Measurements from ENCODE around the gene DNM3.
"Not testable (repeated sequence)": the region's sequence is repeated elsewhere in the genome, so short reads cannot be mapped to it uniquely, and the experiment has no call there.

Gene DNM3

DNA sequence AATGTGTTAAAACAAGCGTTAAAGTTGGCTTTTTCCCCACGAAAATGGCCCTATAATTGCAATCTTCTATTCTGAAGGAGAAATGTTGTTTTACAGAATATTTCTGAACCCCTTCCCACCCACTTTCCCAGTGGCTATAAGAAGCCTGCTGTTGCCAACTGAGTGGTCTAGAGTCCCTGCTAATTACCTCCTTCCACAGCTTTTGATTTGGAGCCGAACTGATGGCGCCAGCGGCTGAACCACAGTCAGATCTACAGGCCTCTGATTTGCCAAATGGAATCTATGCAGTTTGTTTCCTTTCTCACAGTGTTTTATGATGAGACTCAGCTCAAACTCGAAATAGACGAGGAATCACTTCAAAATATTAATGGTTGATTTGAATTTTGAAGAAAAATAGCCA is 503.1 kb downstream of the DNM3 start:
- no peak for DNase-seq

DNA sequence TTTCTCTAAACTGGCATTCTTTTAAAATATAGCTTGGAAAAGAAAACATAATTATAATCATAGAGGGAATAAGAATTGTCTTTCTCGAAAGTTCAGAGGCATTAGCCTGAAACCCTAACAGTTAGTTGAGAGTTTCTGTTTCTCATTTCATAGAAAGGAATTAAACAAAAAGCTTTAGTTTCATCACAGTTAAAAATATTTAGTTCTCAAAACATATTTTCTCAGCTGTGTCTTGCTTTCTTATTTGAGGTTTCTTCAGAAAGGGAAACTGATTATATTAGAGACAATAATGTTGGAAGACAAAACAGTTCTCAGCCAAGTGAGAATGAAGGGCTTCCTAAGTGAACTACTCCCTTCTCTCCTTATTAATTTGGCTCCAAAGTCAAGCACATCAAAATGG is 503.8 kb downstream of the DNM3 start:
- no peak for DNase-seq

DNA sequence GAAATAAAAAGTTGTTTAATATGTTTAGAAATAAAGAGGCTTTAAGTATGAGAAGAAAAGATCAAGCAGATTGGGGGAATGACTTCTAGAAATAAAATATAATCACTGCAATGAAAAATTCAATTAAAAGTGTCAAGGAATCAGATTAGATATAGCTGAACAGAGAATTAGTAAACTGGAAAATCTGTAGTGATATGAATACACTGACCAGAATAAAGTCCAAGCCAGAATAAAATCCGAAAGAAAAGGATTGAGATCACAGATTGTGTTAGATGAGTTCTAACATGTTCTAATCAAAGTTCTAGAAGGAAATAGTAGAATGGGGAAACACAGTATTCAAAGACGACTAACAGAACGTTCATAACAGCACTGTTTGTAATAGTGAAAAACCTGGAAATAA is 506.1 kb downstream of the DNM3 start:
- no peak for DNase-seq

DNA sequence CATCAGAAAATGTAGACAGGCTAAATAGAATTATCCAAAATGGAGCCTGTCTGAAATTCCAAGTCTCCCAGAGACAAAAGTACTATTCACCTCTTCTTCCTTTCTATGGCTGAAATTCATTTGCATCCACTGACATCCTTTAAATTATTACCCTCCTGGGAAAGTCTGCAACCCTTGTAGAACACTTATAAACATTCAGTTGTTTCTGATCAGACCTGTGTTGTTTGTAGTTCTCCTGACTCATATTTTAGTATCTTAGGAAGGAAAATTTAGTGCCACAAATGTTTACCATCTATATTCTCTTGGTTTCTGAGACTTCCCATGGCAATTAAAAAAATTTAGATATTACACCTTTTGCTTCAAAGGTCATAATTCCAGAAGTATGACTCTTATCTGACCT is 509.6 kb downstream of the DNM3 start:
- no peak for DNase-seq

DNA sequence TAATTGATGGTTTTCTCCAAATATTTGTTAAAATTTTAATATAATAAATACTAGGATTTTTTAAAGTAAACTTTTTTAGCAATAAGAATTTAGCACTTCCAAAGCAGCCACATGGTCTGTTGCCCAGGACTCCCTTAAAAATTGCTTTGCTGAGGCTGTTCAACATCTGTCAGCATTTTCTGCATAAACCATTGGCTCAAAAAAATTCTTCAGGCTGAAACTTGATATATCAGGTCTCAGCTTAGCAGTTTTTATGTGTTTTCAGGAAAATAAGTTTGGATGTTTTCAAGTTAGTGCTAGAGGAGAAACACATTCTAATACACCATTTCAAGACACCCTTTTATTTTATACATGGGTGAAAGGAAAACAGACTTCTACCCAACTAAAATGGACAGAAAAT is 510.0 kb downstream of the DNM3 start:
- DNase-seq: no peak

DNA sequence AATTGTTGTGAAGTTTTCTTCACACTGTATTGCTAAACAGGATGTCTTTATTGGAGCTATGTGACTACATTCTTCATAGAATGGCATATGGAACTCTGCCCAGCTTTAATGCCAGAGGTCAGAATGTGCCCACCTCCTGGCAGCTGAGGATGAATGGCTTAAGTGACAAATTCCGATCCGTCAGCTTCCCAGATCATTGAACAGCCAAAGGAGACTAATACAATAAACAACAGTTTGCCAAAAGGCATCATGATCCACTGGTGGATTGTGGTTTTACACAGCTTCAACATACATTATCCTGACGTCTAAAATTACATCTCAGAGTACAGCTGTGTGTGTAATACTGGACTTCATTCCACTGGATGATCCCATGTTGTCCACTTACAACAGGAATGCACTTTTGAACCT is 510.5 kb downstream of the DNM3 start:
- no peak for DNase-seq

DNA sequence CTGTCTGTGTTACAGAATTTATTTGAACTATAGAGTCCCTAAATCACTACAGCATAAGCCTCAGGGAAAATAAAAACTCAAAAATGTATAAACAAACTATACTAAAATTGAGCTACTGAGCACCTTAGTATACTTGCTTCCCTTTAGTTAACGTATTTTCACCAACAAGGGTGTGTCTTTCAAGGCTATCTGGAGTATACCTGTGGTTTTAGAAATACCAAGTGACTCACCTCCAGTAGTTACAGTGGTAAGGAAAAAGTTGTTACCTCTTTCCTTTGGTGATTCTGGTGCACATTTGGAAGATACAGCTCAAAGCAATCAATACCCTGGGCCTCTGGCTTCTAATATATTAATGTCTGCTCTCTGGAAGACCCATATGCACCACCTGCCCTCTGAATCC is 511.1 kb downstream of the DNM3 start:
- DNase-seq: no peak

DNA sequence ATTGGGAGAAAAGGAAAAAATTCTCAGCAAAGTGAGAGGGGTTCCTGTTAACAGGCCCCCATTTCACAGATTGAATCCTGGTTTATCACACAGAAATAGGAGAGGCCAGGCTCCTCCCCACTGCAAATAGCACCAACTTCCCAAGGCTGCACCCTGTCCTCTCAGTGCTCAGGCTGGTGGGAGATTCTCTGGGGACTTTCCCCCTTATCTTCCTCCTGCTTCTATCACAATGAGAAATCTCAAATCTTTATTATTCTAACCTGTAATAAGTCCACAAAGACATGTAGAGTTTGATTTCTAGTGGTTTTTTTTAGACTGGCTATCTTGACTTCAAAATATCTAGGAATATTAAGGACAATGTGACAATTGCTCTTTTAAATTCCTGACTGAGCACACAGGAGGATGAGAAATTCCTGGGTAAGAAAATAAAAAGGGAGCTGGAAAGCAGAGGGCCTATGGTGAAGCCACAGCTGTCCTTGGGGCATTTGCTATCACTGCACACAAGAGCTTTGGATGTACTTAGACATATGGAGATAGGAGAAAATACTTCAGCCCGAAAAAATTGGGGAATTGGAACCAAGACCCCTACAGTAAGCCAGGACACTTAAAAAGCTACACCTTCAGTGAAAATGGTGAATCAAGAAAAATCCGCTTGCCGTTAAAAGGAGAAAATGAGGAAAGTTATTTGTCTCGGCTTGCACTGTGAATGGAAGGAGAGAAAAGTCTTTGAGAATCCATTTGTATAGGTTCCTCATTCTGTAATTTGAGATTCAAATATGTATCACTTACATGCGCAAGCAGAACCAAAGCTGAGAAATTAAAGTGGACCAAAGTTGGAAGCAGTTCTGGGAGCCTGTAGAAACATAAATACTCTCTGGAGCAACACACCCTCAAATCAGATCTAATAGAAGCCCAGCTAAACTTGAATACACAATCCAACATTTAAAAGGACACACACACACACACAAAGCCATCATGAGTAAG is 513.3 kb downstream of the DNM3 start:
- DNase-seq: no peak

DNA sequence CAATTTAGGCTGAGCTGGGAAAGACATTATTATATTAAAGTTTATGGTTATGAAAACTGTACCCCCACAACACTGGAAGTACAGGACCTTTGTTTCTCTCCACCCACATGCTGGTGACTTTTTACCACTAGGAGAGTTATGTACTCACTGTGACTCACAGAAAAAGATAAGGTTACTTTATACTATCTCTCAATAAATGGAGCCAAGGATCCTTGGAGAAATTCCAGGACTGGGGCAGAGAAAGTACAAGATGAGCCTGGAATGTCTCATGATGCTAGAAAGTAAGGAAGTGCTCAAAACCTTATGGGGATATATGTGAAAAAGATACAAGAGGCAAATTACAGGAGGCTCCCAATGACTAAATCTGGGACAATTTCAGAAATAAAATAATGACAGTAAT is 515.3 kb downstream of the DNM3 start:
- no peak for DNase-seq

DNA sequence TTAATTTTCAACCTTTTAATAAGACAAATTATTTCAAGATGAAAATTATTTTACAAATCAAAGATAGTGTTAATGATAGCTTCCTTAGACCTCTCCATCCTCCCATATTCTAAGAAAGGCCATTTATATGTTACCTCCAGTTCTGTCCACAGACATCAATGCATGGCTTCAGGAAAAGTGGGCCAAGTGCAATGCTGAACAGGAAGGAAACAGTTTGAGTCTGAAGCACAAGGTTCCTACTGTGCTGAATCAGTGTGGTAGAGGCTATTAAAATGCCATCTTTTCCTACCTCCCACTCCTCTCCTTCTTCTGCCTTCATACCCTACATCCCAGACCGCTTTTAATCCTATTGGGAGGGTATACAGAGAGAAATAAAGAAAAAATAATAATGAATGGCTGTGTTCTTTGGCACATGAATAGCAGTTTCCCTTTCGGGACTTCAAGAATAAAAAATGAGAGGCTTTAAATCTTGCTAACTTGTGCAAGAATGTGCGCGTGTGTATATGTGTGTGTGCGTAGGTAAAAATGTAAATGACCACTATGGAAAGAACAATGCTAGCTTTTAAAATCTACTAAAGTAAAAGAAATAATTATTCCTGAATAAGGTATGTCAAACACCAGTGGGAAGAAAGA is 516.6 kb downstream of the DNM3 start:
- DNase-seq: no peak

DNA sequence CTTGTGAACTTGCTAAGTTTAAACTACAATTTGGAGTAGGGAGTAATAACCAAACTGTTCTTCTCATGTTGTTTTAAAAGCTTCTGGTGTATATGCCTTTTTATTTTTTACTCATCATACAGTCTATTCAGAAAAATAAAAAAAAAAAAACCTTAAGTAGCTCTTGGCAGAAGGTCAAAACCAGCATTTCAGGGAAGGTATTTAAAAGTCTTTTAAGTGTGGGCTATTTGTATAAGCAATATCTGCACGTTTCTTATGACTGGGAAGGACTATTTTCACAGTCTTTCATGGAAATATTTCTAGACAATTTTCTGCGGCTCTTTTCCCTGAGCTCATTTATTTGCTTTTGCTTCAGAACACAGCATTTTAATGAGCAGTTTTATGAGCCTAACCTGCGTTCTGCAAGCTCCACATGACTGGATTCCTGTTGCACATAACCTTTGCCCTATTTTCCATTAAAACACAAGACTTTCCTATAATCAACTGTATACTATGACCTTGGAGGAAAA is 518.2 kb downstream of the DNM3 start:
- DNase-seq: no peak

DNA sequence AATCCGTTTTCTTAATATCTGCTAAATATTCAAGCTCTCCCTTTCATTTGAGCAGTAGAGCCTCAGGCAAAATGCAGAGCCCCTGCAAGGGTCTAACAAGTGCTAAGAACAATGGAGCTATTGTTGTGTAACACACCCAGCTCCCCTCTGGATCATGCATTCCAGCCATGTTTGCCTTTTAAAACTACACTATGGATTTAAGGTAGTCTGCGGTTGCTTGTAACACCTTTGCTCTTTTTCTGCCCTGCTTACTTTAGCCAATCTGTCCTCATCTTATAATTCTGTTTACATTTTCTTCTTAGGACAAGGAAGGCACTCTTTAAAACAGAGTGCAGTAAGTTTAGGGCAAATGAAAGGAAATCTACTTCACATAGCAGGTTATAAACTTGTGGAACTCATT is 519.2 kb downstream of the DNM3 start:
- DNase-seq: no peak

DNA sequence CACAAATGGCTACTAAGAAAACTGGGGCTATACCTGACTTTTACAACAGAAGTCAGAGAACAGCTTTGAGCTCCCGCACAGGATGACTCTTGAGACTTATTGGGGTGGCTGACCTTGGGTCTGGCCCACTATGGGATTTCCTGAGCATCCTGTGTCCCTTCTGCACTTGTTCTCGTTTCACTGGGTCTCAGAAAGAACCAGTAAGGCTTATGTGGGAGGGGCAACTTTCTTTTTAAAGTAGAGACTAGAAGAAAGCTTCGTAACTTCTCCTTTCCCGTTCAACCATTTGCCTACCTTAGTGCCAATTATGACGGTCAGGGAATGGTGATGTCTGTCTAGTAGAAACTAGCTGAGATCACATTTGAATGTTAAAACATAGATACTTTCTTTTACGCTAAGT is 519.7 kb downstream of the DNM3 start:
- no peak for DNase-seq

DNA sequence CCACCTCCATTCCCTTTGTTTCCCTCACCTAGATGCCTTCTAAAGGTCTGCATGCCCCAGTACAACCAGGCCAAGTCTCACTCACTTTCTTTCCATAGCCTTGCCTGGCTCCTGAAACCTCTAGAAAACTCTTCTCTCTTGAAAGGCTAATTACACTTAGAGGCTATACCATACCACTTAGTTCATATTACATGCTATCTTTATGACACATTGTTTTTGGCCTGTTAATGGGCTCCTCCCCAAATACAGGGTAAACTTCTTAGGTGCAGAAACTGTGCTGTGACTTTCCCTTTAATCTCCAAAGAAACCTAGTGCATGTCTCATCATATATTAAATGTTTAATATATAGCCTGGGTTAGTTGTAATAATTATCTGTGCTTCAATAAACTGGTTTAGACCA is 522.6 kb downstream of the DNM3 start:
- DNase-seq: no peak

DNA sequence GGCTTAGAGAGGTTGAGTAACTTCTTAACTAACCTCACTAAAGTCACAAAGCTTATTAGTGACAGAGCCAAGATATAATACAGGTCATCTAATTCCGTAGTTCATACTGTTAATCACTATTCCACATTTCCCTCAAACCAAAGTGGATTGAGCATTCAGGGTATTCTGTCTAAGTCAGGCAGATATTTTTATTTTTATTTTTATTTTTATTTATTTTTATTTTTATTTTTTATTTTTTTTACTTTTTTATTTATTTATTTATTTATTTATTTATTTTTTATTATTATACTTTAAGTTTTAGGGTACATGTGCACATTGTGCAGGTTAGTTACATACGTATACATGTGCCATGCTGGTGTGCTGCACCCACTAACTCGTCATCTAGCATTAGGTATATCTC is 530.3 kb downstream of the DNM3 start:
- DNase-seq: not testable (repeated sequence)

DNA sequence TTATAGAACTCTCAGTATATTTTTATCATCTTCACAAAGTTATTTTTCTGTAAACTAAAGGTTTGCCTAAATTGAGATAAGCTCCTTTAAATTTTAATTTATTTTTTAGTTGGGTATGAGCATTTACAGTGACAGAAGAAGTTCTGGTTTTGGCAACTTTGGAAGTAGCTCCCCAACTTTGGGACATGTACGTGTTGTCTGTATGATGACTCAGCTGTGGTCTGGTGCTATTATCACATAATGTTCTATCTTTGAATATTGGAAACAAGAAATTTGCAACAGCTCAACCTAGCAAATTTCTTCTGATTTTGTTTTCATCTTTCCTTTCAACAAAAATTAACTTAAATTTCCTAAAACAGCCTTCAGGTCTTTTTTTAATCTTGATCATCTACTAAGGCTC is 532.6 kb downstream of the DNM3 start:
- DNase-seq: no peak

DNA sequence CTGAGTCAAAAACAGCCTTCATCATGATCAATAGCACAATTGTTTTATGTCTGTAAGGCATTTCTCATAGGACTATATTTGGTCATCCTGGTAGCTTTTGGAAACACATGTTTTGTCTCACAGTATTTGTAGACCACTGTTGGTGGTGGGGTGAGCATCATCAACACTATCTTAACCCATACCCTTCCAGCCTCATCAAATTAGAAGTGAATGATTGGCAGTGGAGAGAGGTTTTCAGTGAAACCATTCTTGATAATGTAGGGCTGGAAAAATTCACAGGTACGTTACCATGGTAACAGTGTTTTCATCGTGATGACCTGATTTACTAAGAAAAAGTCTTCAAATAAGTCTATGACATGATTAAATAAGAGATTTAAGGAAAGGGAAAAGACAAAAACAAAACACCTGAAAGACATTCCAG is 533.9 kb downstream of the DNM3 start:
- DNase-seq: no peak

DNA sequence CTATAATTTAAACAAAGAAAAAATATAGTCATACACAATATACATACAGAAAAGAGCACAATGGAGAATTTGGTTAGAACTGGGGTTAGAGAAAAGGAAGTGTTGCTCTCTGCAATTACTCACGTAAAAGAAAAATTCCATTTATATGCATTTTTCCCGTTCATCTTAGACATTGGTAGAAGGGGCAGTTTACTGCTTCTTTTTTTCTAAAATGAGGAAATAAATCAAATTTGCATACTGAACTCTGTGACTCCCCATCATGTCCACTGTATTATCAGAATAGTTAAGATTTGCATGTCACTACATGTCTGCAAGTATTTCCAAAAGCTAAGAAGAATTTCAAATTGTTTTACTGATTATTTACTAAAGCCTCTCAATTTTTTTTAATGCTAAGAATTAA is 535.1 kb downstream of the DNM3 start:
- DNase-seq: no peak

DNA sequence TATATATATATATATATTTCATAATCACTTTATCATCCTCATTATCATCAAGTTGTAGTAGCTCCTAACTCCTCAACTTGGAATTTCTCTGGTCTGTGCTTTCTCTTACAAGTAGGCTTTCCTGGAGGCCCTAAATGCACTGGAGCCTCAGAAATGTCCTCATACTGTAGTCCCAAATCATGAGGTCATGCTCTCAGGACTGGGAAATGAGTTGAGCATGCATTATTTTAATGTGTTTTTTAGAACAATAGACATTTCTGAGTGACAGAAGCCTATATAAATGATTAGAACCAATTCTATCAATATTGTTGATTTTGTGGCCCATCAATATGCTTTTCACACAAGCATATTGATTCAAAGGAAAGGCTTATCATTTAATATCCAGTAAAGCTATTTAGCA is 536.3 kb downstream of the DNM3 start:
- DNase-seq: no peak

DNA sequence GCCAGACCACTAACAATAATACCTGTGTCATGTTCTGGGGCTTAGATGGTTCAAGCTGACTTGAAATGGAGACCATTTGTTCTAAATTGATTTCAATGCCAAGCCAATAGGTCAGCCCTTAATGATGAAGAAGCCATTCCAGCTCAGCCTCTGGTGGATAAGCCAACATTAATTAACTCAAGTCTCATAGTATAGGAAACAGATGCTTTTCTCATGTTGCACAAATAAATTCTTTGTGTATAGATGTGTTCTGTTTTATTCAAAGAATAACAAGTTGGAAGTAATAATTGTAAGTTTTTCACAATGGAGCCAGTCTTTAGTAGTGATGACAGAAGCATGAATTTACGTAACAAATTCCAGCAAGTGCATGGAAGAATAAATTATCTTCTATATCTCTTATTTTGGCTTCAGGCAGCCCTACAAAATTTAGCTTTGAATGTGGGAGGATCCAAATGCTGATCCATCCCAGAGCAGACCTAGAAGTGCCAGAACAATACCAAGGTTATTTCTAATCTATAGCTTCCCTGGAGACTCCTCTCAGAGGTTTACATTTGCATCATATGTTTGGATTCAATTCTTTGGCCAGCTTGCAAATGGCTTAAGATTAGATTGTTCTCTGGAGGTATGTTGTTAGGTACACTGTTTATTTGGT is 536.9 kb downstream of the DNM3 start:
- DNase-seq: no peak

DNA sequence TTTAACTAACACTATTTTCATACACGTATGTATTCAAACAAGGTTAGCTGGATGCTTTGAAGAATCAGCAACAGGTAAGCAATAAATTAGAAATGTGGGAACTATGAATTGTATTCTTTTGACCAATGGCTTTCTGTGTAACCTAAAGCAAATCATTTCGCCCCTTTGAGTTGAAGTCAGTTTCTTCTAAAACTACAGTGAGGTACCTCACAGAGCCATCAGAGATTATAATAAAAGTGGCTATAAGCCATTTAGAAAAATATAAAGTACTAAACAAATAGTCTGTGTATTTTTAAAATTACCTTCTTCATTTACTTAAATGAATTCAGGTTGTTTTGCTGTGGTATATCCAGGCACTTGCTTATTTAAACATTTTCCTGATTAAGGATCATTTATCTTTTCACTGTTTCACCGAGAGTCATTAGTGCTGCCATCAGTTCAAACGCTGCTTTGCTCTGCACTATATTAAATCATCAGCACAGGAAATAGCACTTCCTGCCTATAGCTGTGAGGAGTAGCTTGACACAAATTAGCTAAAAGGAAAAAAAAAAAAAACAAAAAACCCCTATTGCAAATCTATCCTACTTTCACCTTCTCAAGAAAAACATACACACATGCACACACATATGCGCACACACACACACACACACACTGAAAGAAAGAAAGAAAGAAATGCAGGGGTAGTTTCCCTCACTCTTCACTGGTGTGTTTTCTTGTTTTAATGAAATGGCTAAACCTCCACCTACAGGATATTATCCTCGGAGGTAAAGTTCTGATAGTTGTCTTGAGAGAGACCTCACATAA is 539.3 kb downstream of the DNM3 start:
- peak; percentile 12 for DNase-seq

DNA sequence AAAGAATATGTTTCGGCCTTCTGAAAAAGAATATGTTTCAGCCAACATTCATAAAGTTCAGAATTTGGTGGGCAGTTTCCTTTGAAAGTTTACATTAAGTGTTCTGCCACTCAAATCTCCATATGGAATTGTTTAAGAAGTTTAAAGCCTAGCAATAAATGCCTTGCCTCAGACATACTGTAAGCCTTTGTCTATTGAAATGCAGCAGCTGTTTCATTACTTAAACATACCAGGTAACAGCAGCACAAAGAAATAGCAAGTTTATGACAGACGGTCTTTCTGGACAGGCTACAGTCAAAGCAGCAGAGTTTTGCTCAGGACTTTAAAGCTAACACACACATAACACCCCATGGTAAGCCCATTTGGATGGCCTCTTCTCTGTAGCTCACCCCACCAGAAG is 540.6 kb downstream of the DNM3 start:
- no peak for DNase-seq

DNA sequence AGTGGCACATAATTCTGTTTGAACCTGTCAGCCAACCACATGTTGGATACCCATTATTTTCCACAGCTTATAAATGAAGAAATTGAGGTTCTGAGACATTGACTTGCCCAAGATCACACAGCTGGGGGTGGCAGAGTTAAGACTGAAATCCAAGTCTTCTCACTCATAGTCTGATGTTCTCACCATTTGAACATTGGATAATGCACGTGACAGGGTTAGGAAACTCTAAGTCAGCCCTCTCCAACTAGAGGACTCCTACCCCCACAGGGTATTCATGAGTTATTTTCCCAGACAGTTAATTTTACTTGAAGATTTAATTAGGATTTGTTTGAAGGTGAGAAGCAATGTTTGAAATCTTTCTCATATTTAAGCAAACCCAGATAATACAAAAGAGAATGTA is 541.1 kb downstream of the DNM3 start:
- DNase-seq: no peak
